ENCODE results near the gene NARS2.
"Not testable (repeated sequence)": the region's sequence is repeated elsewhere in the genome, so short reads cannot be mapped to it uniquely, and the experiment has no call there.

NARS2 gene

GRCh38 chr11:78547931-78548705 lies 26.5 kb downstream of the NARS2 start:
- in situ Hi-C loops (cut with HindIII; ENCODE audit: low sequenced_read_pairs): no loop called here

- in situ Hi-C loops (cut with HindIII; ENCODE audit: low sequenced_read_pairs): no loop called here
These were observed 32.7 kb downstream of the NARS2 start for GRCh38 chr11:78542007-78542406.

GRCh38 chr11:78541537-78541936 lies 33.1 kb downstream of the NARS2 start:
- in situ Hi-C loops (cut with HindIII; ENCODE audit: low sequenced_read_pairs): no loop called here

GRCh38 chr11:78540256-78540655 lies 34.4 kb downstream of the NARS2 start:
- in situ Hi-C loops (cut with HindIII; ENCODE audit: low sequenced_read_pairs): no loop called here

DNA sequence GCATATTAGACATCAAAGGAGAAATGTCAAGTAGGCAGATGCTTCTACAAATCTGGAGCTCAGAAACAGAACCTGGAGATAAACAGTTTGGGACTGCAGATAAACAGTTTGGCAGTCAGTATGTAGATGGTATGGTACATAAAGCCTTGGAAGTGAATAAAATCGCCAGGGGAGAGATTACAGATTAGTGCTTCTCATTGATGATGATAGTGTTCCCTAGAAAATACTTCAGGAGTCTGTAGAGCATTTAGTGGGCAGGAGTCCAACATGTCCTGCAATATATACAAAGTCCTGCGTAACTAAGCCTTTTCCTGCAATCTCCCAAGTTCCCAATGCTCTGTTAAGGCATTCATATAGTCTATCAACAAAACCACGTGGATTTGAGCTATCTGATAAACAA lies 35.2 kb downstream of the NARS2 start:
- in situ Hi-C loops (cut with HindIII; ENCODE audit: low sequenced_read_pairs): no loop called here

DNA sequence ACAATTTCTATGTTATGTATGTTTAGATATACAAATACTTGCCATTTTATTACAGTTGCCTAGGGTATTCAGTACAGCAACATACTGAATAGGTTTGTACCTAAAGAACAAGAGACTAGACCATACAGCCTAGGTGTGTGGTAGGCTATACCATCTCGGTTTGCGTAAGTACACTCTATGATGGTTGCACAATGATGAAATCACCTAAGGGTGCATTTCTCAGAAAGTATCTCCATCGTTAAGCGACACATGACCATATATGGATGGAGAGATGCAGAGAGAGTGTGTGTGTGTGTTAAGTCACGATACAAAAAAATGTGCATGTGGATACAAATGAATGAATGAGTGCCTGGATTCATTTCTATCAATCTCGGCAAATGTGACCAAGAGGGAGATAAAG lies 37.7 kb downstream of the NARS2 start:
- in situ Hi-C loops (cut with HindIII; ENCODE audit: low sequenced_read_pairs): no loop called here

DNA sequence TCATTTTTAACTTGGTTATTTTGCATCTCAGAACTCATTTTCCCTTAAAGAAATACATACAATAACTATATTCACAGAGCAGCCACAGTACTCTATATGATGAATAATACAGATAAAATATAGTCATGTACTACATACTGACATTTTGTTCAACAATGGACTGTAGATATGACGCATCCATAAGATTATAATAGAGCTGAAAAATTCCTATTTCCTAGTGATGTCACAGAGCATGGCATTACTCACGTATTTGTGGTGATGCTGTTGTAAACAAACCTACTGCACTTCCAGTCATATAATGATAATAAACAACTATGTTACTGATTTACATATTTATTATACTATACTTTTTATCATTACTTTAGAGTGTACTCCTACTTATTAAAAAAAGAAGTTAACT lies 38.7 kb downstream of the NARS2 start:
- in situ Hi-C loops (cut with HindIII; ENCODE audit: low sequenced_read_pairs): no loop called here

- in situ Hi-C loops (cut with HindIII; ENCODE audit: low sequenced_read_pairs): no loop called here
These were observed 39.6 kb downstream of the NARS2 start for GRCh38 chr11:78535027-78535426.

DNA sequence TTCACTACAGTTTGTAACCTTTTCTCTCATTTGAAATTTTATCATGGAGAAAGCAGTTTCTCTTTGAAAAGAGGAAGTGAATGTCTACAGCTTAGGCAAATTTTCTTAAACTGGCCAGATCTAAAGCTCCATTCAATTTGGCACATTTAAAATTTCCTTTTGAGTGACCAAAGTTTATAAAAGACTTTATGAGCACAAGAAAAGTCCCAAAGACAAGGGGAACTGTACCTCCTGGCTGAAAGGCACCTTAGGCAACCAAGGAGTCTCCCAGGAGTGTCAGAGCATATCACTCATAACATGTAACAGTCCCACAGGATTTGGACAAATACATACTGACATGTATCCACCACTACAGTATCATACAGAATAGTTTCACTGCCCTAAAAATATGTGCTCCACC lies 41.3 kb downstream of the NARS2 start:
- in situ Hi-C loops (cut with HindIII; ENCODE audit: low sequenced_read_pairs): no loop called here

GRCh38 chr11:78532991-78533390 lies 41.7 kb downstream of the NARS2 start:
- in situ Hi-C loops (cut with HindIII; ENCODE audit: low sequenced_read_pairs): no loop called here

- in situ Hi-C loops (cut with HindIII; ENCODE audit: low sequenced_read_pairs): no loop called here
These were observed 48.0 kb downstream of the NARS2 start for GRCh38 chr11:78526497-78527146.

DNA sequence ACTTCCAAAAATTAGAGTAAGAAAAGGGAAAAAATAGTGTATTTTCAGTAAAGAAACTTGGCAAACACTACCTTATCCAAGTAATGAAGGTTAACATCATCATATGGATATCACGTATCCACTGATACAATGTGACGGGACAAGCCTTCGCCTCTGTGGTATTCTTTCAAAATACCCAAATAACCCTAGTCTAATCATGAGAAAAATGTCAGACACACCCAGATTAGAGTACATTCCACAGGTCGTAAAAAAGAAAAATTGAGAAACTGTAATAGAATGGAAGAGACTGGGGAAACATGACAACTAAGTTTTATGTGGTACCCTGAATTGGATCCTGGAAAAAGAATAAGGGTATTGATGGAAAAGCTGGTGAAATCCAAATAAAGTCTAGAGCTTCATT lies 48.9 kb downstream of the NARS2 start:
- in situ Hi-C loops (cut with HindIII; ENCODE audit: low sequenced_read_pairs): no loop called here

- in situ Hi-C loops (cut with HindIII; ENCODE audit: low sequenced_read_pairs): no loop called here
These were observed 54.4 kb downstream of the NARS2 start for GRCh38 chr11:78520230-78520629.

GRCh38 chr11:78516281-78516680 lies 58.4 kb downstream of the NARS2 start:
- in situ Hi-C loops (cut with HindIII; ENCODE audit: low sequenced_read_pairs): no loop called here

DNA sequence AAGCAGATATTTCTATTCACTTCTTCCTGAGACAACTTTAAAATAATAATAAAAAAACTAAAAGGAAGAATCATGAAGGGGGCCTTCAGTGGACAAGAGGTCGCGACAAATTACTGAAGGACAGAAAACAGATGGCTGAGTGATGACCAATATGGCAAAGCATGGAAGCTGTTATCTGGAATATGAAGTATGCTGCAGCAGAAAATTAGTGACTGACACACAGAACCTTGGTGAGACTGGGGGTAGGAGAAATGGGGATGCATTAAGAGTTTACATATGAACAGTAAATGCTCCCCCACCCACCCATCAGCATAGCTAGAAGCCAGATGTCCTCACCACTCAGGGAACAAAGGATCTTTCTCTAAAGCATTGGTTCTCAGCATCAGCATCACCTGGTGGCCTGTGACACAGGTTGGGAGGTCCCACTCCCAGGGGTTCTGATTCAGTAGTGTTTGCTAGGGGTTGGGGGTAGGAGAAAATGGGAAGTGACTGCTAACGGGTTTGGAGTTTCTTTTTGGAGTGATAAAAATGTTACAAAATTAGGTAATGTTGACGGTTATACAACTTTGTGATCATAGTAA lies 59.7 kb downstream of the NARS2 start:
- in situ Hi-C loops (cut with HindIII; ENCODE audit: low sequenced_read_pairs): no loop called here

DNA sequence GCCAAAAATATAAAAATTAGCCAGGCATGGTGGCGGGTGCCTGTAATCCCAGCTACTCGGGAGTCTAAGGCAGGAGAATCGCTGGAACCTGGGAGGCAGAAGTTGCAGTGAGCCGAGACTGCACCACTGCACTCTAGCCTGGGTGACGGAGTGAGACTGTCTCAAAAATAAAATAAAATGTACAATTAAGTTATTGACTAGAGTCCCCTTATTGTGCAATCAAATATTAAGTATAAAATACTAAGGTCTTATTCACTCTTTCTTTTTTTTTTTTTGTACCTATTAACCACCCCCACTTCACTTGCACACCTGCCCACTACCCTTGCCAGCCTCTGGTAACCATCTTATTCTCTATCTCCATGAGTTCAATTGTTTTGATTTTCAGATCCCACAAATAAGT lies 61.6 kb downstream of the NARS2 start:
- in situ Hi-C loops (cut with HindIII; ENCODE audit: low sequenced_read_pairs): not testable (repeated sequence)

DNA sequence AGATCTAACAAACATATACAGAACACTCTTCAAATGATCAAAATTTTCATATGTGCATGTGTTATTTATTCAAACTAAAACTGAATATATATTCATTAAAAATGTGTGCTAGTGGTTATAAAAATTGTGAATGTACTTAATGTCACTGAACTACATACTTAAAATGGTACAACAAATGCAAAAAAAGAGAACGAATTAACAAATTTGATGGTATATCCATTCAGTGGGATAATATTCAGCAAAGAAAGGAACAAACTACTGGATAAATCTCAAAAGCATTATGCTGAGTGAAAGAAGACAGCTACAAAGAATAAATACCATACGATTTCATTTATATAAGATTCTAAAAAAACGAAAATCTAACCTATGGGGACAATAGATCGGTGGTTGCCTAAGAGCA lies 64.1 kb downstream of the NARS2 start:
- in situ Hi-C loops (cut with HindIII; ENCODE audit: low sequenced_read_pairs): no loop called here

DNA sequence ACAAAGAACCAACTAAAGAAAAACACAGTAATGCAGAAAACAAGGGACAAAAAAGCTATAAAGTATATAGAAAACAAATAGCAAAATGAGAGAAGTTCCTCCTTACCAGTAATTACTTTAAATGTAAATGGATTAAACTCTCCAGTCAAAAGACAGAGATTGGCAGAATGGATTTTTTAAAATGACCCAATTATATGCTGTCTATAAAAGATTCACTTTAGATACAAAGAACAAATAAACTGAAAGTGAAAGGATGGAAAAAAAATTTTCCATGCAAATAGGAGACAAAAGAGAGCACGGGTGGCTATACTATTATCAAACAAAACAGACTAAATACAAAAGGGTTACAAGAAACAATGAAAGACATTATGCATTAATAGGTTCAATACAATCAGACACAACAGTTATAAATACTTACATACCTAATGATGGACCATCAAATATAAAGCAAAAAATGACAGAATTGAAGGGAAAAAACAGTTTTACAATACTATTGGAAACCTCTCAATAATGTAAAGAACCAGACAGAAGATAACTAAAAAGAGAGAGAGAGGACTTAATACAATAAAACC lies 64.6 kb downstream of the NARS2 start:
- in situ Hi-C loops (cut with HindIII; ENCODE audit: low sequenced_read_pairs): no loop called here

DNA sequence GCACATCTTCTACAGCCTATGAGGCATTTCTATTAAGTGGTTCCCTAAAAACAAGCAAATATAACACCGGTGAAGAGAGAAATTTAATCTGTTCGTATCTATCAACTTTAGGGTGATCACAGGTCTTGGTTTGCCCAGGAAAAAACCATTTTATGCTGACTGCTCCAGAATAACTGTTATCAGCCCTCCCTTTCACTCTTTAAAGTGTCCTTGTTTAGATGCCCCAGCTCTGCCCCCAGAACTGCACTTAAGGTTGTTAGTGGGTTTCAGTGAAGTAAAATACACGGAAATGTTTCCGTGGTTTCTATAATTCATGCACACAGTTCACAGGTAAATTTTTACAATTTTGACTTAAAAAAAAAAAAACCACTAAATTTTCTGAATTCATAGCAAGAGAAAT lies 70.0 kb downstream of the NARS2 start:
- in situ Hi-C loops (cut with HindIII; ENCODE audit: low sequenced_read_pairs): no loop called here

DNA sequence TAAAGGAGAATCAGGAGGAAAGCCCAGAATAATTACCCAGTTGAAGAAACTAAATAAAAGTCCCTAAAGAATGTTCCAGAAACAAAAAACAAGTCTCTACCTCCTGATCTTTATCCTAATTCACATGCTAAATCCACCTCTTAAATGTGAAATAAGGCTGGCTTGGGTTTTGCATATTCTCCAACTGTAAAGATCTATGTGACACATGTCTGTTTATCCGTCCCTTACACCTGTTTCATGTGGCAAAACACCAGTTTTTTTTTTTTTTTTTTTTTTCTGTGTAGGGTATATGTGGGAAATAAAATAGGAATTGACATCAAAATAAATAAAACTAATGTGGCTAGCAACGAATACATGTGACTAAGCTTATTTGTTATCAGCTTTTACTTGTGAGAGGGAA lies 70.5 kb downstream of the NARS2 start:
- in situ Hi-C loops (cut with HindIII; ENCODE audit: low sequenced_read_pairs): no loop called here

GRCh38 chr11:78499971-78500370 lies 74.7 kb downstream of the NARS2 start:
- in situ Hi-C loops (cut with HindIII; ENCODE audit: low sequenced_read_pairs): no loop called here

DNA sequence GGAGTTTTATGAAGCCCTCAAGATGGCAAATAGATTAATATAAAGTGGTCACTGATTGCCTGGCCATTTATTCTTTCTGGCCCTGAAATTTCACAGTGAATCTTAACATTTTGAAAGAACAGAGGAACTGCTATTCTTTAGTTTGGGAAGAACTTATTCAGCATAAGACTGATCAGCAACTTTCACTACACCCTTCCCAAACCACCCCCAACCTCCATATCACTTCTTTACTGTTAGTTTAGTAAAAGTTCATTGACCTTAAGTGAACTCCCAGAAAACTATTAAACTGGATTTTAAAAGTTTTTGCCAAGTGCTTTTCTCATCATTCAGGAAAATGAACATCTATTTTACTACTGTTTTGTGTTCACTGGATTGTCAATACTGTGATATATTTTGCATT lies 77.4 kb downstream of the NARS2 start:
- in situ Hi-C loops (cut with HindIII; ENCODE audit: low sequenced_read_pairs): no loop called here

Data from DLD1 (cell line).